ENCODE measurements around the gene NDRG2.

The NDRG2 gene

GRCh38 chr14:21020977-21021545, 3.8 kb downstream of the NDRG2 start:
- Histone ChIP-seq H3K27me3 (ENCODE audit: insufficient read depth, low read depth, severe bottlenecking) (no peaks in the 10 kb centered on the region), H3K27ac (no peak overlapping the region), H3K9me3 (ENCODE audit: severe bottlenecking) (no peaks in the 10 kb centered on the region), H3K4me3 (ENCODE audit: low read depth, low read length) (no peak overlapping the region), H3K36me3 (peaks cover 10% of the 10 kb centered on the region; the same call in 1 of the 2 replicates)
- TF ChIP-seq, protein P1, sequence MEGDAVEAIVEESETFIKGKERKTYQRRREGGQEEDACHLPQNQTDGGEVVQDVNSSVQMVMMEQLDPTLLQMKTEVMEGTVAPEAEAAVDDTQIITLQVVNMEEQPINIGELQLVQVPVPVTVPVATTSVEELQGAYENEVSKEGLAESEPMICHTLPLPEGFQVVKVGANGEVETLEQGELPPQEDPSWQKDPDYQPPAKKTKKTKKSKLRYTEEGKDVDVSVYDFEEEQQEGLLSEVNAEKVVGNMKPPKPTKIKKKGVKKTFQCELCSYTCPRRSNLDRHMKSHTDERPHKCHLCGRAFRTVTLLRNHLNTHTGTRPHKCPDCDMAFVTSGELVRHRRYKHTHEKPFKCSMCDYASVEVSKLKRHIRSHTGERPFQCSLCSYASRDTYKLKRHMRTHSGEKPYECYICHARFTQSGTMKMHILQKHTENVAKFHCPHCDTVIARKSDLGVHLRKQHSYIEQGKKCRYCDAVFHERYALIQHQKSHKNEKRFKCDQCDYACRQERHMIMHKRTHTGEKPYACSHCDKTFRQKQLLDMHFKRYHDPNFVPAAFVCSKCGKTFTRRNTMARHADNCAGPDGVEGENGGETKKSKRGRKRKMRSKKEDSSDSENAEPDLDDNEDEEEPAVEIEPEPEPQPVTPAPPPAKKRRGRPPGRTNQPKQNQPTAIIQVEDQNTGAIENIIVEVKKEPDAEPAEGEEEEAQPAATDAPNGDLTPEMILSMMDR (IDR thresholded peaks at IDR 0.05; ENCODE audit: low read depth, low read length) = no peak
- no peak for DNase-seq

- Histone ChIP-seq H3K27me3 (ENCODE audit: insufficient read depth, low read depth, severe bottlenecking) (no peaks in the 10 kb centered on the region), H3K27ac (no peak overlapping the region), H3K36me3 (peaks cover 10% of the 10 kb centered on the region; the same call in 1 of the 2 replicates), H3K4me3 (ENCODE audit: low read depth, low read length) (no peak overlapping the region), H3K9me3 (ENCODE audit: severe bottlenecking) (no peaks in the 10 kb centered on the region)
- no peak for DNase-seq
- TF ChIP-seq, protein P1 (IDR thresholded peaks at IDR 0.05; ENCODE audit: low read depth, low read length) = no peak
Measured at GRCh38 chr14:21019366-21019765, 5.5 kb downstream of the NDRG2 start.

- TF ChIP-seq, protein P1 (IDR thresholded peaks at IDR 0.05; ENCODE audit: low read depth, low read length) = no peak
- Histone ChIP-seq H3K27me3 (ENCODE audit: insufficient read depth, low read depth, severe bottlenecking) (no peaks in the 10 kb centered on the region), H3K27ac (no peak overlapping the region), H3K9me3 (ENCODE audit: severe bottlenecking) (no peaks in the 10 kb centered on the region), H3K4me3 (ENCODE audit: low read depth, low read length) (no peak overlapping the region), H3K36me3 (peaks cover 10% of the 10 kb centered on the region; the same call in 1 of the 2 replicates)
- DNase-seq = no peak
Measured at GRCh38 chr14:21018781-21019180, 6.1 kb downstream of the NDRG2 start.

- Histone ChIP-seq H3K27me3 (ENCODE audit: insufficient read depth, low read depth, severe bottlenecking) (no peaks in the 10 kb centered on the region), H3K4me3 (ENCODE audit: low read depth, low read length) (no peak overlapping the region), H3K9me3 (ENCODE audit: severe bottlenecking) (no peaks in the 10 kb centered on the region), H3K27ac (no peak overlapping the region), H3K36me3 (peaks cover 10% of the 10 kb centered on the region; the same call in 1 of the 2 replicates)
- no peak for DNase-seq
- TF ChIP-seq, protein P1 (IDR thresholded peaks at IDR 0.05; ENCODE audit: low read depth, low read length) = no peak
Measured at GRCh38 chr14:21018286-21018685, 6.6 kb downstream of the NDRG2 start.

GRCh38 chr14:21017528-21018245, 7.2 kb downstream of the NDRG2 start:
- peaks cover 10% of the 10 kb centered on the region; the same call in 1 of the 2 replicates for H3K36me3 ChIP-seq
- no peaks in the 10 kb centered on the region for H3K27me3 ChIP-seq (ENCODE audit: insufficient read depth, low read depth, severe bottlenecking)
- TF ChIP-seq, protein P1 (IDR thresholded peaks at IDR 0.05; ENCODE audit: low read depth, low read length) = no peak
- no peak overlapping the region for H3K4me3 ChIP-seq (ENCODE audit: low read depth, low read length)
- no peaks in the 10 kb centered on the region for H3K9me3 ChIP-seq (ENCODE audit: severe bottlenecking)
- no peak for DNase-seq
- no peak overlapping the region for H3K27ac ChIP-seq

All from WERI-Rb-1 (cell line).